IPS DF 6.9 (cell line): Measurements from ENCODE around the gene BMP8B.
"Not testable (repeated sequence)": the region's sequence is repeated elsewhere in the genome, so short reads cannot be mapped to it uniquely, and the experiment has no call there.

Experiments used
- DNase-seq: peaks from one replicate; pipeline ENCODE4 v3.0.0-alpha.2; 2013; ENCODE audit warnings: low read depth, low spot score
- H3K27ac ChIP-seq: one replicate; pipeline ENCODE4 v1.5.1; 2013; ENCODE audit warnings: low read length, control low read depth
- H3K27me3 ChIP-seq: 2 replicates; pipeline ENCODE4 v1.6.1; 2013; ENCODE audit warnings: mild to moderate bottlenecking, low read length; ENCODE audit not compliant: control insufficient read depth, insufficient read depth
- H3K36me3 ChIP-seq: 2 replicates; pipeline ENCODE4 v1.6.1; 2013; ENCODE audit warnings: low read length; ENCODE audit not compliant: control insufficient read depth, insufficient read depth
- H3K4me1 ChIP-seq: 2 replicates; pipeline ENCODE4 v1.6.1; 2013; ENCODE audit warnings: low read length; ENCODE audit not compliant: control insufficient read depth, insufficient read depth
- H3K4me3 ChIP-seq: 2 replicates; pipeline ENCODE4 v1.5.1; 2013; ENCODE audit warnings: mild to moderate bottlenecking, low read length
- H3K9me3 ChIP-seq: 2 replicates; pipeline ENCODE4 v1.6.1; 2013; ENCODE audit warnings: low read length, inconsistent platforms; ENCODE audit not compliant: control insufficient read depth, insufficient read depth
- WGBS: extraction: QIAGEN DNeasy Blood & Tissue Kit; methylation state at CpG from one replicate; pipeline ENCODE4 v1.1.7; 2013; ENCODE audit warnings: mixed read lengths, missing lambda C conversion rate; ENCODE audit not compliant: insufficient read length, insufficient coverage; 5-methylcytosine and 5-hydroxymethylcytosine counted together

The BMP8B gene

DNA sequence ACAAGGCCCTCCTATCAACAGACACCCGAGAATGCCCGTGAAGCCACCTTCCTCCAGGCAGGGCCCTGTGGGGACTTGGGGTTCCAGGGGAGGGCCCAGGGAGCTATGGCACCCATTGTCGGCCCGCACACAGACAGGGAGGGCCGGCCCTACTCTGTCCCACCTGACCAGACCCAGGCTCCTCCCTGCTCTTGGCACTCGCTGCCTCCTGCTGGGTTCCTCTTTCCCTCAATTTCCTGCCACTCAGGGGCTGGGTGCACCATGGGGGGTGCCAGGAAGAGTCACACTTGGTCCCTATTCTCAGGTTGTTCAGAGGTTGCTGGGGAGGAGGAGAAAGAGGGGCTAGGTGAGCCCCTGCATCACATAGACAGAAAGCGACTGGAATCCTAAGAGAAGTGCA is 9.5 kb downstream of the BMP8B start:
- Histone ChIP-seq H3K27ac (no peak overlapping the region), H3K36me3 (no peaks in the 10 kb centered on the region), H3K4me3 (no peak overlapping the region), H3K27me3 (no peaks in the 10 kb centered on the region; the same call in 1 of the 2 replicates), H3K4me1 (no peaks in the 10 kb centered on the region; the same call in 1 of the 2 replicates), H3K9me3 (no peaks in the 10 kb centered on the region)
- no CpG with 5 or more reads among the region's 7 CpGs for WGBS
- DNase-seq, result no peak

DNA sequence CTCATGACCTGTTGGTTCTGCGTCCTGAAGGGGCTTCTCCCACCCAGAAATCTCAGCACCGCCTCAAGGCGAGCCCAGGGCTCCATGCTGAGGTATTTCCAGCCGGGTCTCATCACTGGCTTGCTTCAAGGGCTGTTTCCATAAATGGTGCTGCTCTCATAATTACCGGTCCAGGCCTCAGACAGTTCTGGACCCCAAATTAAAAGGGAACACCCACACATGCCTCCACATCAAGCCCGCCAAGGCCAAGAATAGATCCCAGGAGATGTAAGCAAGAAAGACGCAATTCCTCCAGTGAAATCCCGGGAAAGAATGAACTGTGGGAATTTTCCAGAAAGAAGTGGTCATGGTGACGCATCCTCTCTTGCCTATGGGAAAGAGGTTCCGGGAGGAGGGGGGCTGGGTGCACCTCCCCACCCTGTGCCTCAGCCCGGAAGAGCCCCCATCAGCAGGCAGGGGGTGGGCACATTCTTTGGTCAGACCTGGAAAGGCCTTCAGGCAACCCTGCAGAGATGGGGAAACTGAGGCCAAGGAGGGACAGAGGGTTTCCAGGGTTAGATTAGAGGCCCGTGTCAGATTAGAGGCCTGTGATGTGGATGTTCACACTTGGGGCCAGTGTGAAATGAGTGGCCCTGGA is 10.1 kb downstream of the BMP8B start:
- not testable (repeated sequence) for H3K4me1 ChIP-seq, H3K27ac ChIP-seq
- WGBS, result no CpG with 5 or more reads among the region's 12 CpGs

DNA sequence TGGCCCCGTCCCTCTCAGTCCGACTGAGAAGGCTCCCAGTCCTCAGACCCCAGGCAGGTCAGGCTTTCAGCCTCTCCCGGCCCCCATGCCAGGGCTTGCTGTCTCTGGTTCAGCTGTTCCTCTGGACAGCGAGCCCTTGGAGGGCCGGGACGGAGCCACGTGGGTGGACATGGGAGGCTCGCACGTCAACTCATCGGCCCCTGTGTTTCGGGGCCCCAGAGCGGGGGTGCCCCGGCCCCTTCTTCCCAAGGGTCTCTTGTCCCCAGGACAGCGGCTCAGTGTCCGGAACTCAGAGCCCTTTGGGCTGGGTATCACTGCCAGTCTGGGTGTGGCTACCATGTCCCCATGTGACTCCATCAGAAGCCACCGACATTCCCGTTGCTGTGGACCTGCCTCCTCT is 10.8 kb downstream of the BMP8B start:
- no CpG with 5 or more reads among the region's 17 CpGs for WGBS
- H3K4me1 ChIP-seq, DNase-seq, H3K36me3 ChIP-seq, H3K9me3 ChIP-seq, H3K4me3 ChIP-seq, H3K27ac ChIP-seq, H3K27me3 ChIP-seq: not testable (repeated sequence)

More for the DNA sequence above, 10.1 kb downstream of the BMP8B start:
- H3K9me3 ChIP-seq, H3K27me3 ChIP-seq, H3K4me3 ChIP-seq, DNase-seq, H3K36me3 ChIP-seq: not testable (repeated sequence)

DNA sequence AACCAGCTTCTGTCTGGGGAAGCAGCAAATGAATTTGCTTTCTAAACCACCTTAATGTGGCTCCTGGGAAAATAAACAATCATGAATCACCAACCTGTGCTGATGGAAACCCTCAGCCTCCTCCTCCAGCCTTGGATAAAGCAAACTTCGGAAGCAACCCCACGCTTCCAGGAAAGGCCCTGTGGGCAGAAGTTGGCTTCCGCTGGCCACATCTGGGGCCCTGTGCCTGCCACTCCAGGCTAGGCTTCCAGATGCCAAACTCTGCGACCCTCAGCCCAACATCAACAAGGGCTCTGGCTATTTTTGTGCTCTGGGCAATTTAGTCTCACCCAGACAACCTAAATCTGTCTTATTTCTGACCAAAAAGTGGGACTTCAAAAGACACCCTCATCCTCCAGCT is 11.4 kb downstream of the BMP8B start:
- no CpG with 5 or more reads among the region's 4 CpGs for WGBS
- no peaks in the 10 kb centered on the region for H3K36me3 ChIP-seq

DNA sequence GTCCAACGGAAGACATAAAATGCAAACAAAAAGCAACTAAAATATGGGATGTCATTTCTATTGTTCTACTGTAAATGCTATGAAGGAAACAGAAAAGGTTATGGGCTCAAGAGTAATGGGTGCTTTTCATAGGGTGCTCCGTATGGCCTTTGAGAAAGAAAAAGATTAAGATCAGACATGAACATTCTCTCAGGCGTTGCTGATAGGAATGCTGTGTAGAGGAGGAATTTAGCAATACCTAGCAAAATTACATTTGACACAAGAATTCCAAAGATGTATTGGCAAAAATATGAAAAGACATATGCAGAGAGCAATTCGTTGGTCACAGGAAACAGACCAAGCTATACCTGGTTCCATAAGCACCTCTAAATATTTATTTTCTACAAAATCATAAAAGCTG is 11.8 kb downstream of the BMP8B start:
- WGBS, result no CpG with 5 or more reads among the region's 4 CpGs
- Histone ChIP-seq H3K4me1 (no peaks in the 10 kb centered on the region; the same call in 1 of the 2 replicates), H3K27ac (no peak overlapping the region), H3K9me3 (no peaks in the 10 kb centered on the region), H3K4me3 (no peak overlapping the region), H3K36me3 (no peaks in the 10 kb centered on the region), H3K27me3 (no peaks in the 10 kb centered on the region)
- no peak for DNase-seq

More for the DNA sequence above, 11.4 kb downstream of the BMP8B start:
- H3K27me3 ChIP-seq, result no peaks in the 10 kb centered on the region
- H3K4me1 ChIP-seq, result no peaks in the 10 kb centered on the region; the same call in 1 of the 2 replicates
- no peaks in the 10 kb centered on the region for H3K9me3 ChIP-seq
- H3K27ac ChIP-seq, result no peak overlapping the region
- H3K4me3 ChIP-seq, result no peak overlapping the region
- no peak for DNase-seq

DNA sequence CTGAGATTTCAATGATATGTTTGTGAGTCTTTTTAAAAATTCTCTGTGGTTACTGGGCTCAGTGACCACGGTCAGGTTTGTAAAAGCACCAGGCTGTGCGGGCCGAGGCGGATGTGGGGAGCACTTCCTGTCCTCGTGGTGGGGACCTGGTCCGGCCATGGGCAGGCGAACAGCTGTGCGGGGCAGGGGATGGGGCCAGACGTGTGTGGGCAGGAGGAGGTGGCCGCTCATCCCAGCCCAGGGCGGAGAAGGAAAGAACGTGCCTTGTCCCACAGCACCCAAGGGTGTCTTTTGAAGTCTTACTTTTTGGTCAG is 12.3 kb downstream of the BMP8B start:
- no peak for DNase-seq
- no peaks in the 10 kb centered on the region for H3K36me3 ChIP-seq
- H3K27ac ChIP-seq, result no peak overlapping the region
- H3K4me1 ChIP-seq, result no peaks in the 10 kb centered on the region; the same call in 1 of the 2 replicates
- H3K27me3 ChIP-seq, result no peaks in the 10 kb centered on the region
- no CpG with 5 or more reads among the region's 12 CpGs for WGBS
- H3K9me3 ChIP-seq, result no peaks in the 10 kb centered on the region
- no peak overlapping the region for H3K4me3 ChIP-seq

DNA sequence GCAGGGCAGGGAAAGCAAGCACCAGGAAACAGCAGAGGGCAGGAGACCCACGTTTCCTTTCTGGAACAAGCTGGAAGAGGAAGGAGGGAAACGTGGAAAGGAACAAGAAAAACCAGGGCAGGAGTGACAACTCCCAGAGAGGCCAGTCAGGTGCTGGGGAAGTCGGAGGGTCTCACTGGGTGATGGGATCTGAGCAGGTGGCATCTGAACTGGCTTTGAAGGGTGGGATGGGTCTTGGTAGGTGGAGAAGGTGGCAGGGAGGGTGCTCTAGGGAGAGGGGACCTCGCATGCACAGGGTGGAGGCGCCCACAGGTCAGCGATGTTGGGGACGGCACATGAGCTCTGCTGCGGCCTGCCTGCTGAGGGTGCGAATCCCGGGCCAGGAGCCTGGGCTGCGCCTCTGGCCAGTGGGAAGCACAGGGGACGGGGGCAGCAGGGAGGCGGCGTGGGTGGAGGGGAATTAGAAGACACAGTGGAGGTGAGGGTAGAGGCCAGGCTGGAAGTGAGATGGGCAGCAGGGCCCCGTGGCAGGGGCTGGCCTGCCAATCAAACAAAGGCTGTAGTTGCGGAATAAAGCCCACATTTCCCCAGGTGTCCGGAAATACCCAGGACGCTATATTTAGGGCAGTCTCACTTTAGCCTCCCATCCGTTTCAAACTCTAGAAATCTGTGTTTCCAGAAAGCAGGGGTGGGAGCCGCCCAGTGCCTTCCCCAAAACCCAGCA is 12.8 kb downstream of the BMP8B start:
- no CpG with 5 or more reads among the region's 20 CpGs for WGBS
- H3K36me3 ChIP-seq, H3K27ac ChIP-seq, H3K4me1 ChIP-seq, H3K27me3 ChIP-seq, DNase-seq, H3K9me3 ChIP-seq, H3K4me3 ChIP-seq: not testable (repeated sequence)

DNA sequence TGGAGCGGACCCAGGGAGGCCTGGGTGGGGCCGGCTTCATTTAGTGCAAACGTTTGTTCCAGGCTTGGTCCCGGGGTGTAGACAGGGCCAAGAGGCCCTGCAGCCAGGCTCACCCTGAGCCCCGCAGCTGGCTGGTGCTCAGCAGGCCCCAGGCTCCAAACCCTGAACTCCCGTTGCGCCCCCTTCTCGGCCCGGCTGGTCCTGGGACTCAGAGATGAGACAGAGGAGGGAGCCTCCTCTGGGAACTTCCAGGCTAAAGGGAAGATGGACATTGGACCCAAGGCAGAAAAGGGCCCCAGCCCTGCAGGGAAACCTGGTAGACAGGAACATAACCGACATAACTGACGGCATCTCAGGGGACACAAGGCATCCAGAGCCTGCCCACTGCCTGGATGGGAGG is 13.5 kb downstream of the BMP8B start:
- H3K27ac ChIP-seq, H3K36me3 ChIP-seq, H3K4me3 ChIP-seq, DNase-seq, H3K4me1 ChIP-seq, H3K27me3 ChIP-seq, H3K9me3 ChIP-seq: not testable (repeated sequence)
- WGBS, result no CpG with 5 or more reads among the region's 11 CpGs

DNA sequence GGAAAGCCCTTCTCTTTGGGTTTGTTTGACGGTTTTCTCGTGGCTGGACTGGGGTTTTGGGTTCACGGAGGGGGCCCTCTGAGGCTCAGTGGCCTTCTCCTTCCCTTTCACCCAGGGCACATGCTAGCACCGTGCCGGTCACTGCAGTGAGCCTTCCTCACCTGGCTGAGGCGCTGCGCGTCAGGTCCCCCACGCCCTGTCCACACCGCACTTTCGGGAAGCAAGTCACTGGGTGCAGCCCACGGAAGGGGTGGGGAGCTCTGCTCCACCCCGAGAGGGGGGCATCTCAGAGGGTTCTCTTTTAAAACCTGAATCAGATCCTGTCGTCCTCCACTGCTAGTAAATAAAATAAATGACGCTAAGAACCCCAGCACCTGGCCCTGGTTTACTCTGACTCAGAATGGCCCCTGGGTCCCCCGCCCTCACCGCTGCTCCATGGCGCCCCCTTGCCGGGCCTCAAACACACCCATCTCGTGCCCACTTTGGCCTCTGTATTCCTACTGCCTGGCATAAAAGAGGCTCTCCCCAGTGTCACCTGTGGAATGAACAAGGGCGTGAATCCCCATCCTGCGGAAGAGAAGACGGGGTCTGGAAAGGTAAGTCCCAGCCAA is 15.2 kb downstream of the BMP8B start:
- not testable (repeated sequence) for H3K27me3 ChIP-seq, H3K4me1 ChIP-seq, H3K4me3 ChIP-seq, H3K27ac ChIP-seq, H3K36me3 ChIP-seq, DNase-seq, H3K9me3 ChIP-seq
- no CpG with 5 or more reads among the region's 23 CpGs for WGBS

DNA sequence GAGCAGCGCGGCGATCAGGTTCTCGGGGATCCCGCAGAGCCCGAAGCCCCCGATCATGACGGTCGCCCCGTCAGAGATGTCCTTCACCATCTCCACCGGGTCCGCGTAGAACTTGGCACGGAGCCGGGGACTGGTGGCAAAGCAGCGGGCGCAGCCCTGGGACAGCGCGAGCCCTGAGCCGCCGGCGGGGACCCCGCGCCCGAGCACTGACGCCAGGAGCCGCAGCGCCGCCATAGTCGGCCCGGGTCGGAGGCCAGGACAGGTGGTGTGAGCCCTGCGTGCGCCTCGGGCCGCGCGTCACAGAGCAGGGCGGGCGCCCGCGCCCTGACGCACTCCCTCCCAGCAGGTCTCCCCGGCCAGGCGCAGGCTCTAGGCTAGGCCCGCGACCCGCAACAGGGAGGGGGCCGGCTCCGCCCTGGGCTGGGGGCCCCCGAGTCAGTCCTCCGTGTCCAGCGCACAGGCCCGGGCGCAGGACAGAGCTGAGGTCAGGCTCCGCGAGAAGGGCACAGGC is 17.6 kb downstream of the BMP8B start, which contains the start of gene OXCT2:
OXCT2 (minus strand) TSS at position 327 of the 511 bp plus-strand sequence; CDS start at position 234, 93 bp downstream.
- not testable (repeated sequence) for H3K27ac ChIP-seq, H3K4me1 ChIP-seq, H3K36me3 ChIP-seq, H3K9me3 ChIP-seq, DNase-seq, H3K27me3 ChIP-seq
- WGBS, result no CpG with 5 or more reads among the region's 57 CpGs
- H3K4me3 ChIP-seq, result peak within 1 kb of the TSS; percentile 8; the same call in 1 of the 2 replicates
